Measurements from ENCODE around the gene TUFT1. TPM values are rescaled to one million over a fixed set of nuclear protein-coding genes. Genes with fewer than 3 reads are reported as not detected.
A peak's percentile ranks its signal among the peaks of the same experiment; 100 is the strongest.

TUFT1 gene
- total and polyA plus RNA-seq, 9 of the 15 experiments (the other 6 are each of a cell fraction or from before 2014, with no cell fraction given): 0.54 to 2.0 (median 1.7) TPM

DNA sequence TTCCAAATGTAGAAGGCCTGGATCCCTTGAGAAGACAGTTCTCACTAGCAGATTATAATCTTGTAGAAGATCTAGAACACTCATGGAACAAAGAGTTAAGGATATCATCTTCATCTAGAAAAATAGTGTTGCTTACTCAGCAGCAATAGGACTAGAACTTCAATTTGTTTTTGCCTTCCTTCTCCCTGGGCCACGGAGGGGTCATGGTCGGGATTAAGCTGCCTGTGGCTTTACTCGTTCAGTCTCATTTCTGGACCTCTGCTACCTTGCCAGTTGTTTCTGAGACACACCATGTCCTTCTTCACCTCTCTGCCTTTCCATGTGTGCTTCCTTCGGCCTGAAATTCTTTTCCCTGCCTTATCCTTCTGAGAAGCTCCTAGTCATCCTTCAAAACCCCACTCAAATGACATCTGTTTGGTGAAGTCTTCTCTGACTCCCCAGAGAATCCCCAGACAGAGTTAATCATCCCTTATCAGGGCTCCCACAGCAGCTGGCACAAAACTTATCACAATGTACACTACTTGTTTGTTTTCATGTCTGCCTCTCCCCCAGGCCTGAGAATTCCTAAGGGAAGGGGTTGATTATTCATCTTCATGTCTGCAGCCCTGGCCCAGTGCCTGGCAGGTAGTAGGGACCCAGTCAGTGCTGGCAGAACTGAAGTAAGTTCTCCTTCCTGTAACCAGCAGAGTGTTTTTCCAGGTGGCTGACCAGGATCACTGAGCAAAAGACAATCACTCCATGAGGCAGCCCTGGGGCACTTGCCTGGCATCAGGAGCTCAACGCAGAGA, 56.3 kb downstream of the TUFT1 start (continued):
- TF ChIP-seq JUND (IDR thresholded peaks at IDR 0.05; ENCODE audit: borderline replicate concordance, low read depth, low read length): peak; percentile 80
- peak; percentile 85; the same call in 2 of the 3 replicates for TF ChIP-seq JUND (tag; IDR thresholded peaks at IDR 0.05; ENCODE audit: borderline replicate concordance, low read depth, low read length)
- TF ChIP-seq TRIM24 (IDR thresholded peaks at IDR 0.05): peak; percentile 92 to 94
- TF ChIP-seq, protein P1, sequence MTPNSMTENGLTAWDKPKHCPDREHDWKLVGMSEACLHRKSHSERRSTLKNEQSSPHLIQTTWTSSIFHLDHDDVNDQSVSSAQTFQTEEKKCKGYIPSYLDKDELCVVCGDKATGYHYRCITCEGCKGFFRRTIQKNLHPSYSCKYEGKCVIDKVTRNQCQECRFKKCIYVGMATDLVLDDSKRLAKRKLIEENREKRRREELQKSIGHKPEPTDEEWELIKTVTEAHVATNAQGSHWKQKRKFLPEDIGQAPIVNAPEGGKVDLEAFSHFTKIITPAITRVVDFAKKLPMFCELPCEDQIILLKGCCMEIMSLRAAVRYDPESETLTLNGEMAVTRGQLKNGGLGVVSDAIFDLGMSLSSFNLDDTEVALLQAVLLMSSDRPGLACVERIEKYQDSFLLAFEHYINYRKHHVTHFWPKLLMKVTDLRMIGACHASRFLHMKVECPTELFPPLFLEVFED (CRISPR knock-in tag; conservative IDR thresholded peaks at IDR 0.05): 0 out of 2 replicates have a peak, but pooled peaks have one; percentile 40
- TF ChIP-seq, protein P2, sequence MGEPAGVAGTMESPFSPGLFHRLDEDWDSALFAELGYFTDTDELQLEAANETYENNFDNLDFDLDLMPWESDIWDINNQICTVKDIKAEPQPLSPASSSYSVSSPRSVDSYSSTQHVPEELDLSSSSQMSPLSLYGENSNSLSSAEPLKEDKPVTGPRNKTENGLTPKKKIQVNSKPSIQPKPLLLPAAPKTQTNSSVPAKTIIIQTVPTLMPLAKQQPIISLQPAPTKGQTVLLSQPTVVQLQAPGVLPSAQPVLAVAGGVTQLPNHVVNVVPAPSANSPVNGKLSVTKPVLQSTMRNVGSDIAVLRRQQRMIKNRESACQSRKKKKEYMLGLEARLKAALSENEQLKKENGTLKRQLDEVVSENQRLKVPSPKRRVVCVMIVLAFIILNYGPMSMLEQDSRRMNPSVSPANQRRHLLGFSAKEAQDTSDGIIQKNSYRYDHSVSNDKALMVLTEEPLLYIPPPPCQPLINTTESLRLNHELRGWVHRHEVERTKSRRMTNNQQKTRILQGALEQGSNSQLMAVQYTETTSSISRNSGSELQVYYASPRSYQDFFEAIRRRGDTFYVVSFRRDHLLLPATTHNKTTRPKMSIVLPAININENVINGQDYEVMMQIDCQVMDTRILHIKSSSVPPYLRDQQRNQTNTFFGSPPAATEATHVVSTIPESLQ (CRISPR knock-in tag; IDR thresholded peaks at IDR 0.05): no peak
- TF ChIP-seq, protein P3, sequence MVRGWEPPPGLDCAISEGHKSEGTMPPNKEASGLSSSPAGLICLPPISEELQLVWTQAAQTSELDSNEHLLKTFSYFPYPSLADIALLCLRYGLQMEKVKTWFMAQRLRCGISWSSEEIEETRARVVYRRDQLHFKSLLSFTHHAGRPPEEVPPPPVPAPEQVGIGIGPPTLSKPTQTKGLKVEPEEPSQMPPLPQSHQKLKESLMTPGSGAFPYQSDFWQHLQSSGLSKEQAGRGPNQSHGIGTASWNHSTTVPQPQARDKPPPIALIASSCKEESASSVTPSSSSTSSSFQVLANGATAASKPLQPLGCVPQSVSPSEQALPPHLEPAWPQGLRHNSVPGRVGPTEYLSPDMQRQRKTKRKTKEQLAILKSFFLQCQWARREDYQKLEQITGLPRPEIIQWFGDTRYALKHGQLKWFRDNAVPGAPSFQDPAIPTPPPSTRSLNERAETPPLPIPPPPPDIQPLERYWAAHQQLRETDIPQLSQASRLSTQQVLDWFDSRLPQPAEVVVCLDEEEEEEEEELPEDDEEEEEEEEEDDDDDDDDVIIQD (CRISPR knock-in tag; IDR thresholded peaks at IDR 0.05): no peak
- no peak for TF ChIP-seq PPARD (CRISPR knock-in tag; IDR thresholded peaks at IDR 0.05)
- TF ChIP-seq IFI16 (CRISPR knock-in tag; IDR thresholded peaks at IDR 0.05): no peak
- peak; percentile 98 for TF ChIP-seq CBFA2T2 (conservative IDR thresholded peaks at IDR 0.05)
- no peak for TF ChIP-seq NFE2L1 (tag; IDR thresholded peaks at IDR 0.05; ENCODE audit: borderline replicate concordance, low read depth)
- TF ChIP-seq MEIS2 (IDR thresholded peaks at IDR 0.05; ENCODE audit: partially characterized antibody): peak; percentile 93
- no peak for TF ChIP-seq ZNF124 (CRISPR knock-in tag; IDR thresholded peaks at IDR 0.05)
- peak; percentile 90 to 97 for TF ChIP-seq TBL1XR1 (IDR thresholded peaks at IDR 0.05; ENCODE audit: low read length in 2 of 2)
- TF ChIP-seq BRD9 (IDR thresholded peaks at IDR 0.05; ENCODE audit: low read depth, partially characterized antibody): no peak
- TF ChIP-seq, protein P4, sequence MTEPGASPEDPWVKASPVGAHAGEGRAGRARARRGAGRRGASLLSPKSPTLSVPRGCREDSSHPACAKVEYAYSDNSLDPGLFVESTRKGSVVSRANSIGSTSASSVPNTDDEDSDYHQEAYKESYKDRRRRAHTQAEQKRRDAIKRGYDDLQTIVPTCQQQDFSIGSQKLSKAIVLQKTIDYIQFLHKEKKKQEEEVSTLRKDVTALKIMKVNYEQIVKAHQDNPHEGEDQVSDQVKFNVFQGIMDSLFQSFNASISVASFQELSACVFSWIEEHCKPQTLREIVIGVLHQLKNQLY (CRISPR knock-in tag; conservative IDR thresholded peaks at IDR 0.05): no peak
- no peak for TF ChIP-seq SMC3 (conservative IDR thresholded peaks at IDR 0.05; ENCODE audit: insufficient read depth, low read depth, low read length)
- TF ChIP-seq, protein P5, sequence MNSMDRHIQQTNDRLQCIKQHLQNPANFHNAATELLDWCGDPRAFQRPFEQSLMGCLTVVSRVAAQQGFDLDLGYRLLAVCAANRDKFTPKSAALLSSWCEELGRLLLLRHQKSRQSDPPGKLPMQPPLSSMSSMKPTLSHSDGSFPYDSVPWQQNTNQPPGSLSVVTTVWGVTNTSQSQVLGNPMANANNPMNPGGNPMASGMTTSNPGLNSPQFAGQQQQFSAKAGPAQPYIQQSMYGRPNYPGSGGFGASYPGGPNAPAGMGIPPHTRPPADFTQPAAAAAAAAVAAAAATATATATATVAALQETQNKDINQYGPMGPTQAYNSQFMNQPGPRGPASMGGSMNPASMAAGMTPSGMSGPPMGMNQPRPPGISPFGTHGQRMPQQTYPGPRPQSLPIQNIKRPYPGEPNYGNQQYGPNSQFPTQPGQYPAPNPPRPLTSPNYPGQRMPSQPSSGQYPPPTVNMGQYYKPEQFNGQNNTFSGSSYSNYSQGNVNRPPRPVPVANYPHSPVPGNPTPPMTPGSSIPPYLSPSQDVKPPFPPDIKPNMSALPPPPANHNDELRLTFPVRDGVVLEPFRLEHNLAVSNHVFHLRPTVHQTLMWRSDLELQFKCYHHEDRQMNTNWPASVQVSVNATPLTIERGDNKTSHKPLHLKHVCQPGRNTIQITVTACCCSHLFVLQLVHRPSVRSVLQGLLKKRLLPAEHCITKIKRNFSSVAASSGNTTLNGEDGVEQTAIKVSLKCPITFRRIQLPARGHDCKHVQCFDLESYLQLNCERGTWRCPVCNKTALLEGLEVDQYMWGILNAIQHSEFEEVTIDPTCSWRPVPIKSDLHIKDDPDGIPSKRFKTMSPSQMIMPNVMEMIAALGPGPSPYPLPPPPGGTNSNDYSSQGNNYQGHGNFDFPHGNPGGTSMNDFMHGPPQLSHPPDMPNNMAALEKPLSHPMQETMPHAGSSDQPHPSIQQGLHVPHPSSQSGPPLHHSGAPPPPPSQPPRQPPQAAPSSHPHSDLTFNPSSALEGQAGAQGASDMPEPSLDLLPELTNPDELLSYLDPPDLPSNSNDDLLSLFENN (IDR thresholded peaks at IDR 0.05; ENCODE audit: low read depth in 2 of 2, low read length in 2 of 2): peak in 1 of 2 experiments; percentile 95; a peak in 2 of 4 replicates
- TF ChIP-seq BACH1 (tag; IDR thresholded peaks at IDR 0.05): peak; percentile 72; the same call in 1 of the 2 replicates

Measured in K562 (cell line).